GM23248 (cell line): ENCODE results near the gene RPN2.

Source experiments
- EZH2 ChIP-seq: fragments of 200-600 bp; sonication (generic); IDR thresholded peaks from 2 replicates; pipeline ENCODE4 v1.6.1; 2018; ENCODE audit warnings: antibody characterized with exemption, mild to moderate bottlenecking; ENCODE audit not compliant: insufficient read depth, poor library complexity, severe bottlenecking
- EZH2phosphoT487 ChIP-seq: fragments of 200-600 bp; sonication (generic); IDR thresholded peaks from 2 replicates; pipeline ENCODE4 v1.6.1; 2018; ENCODE audit warnings: antibody characterized with exemption, moderate library complexity, mild to moderate bottlenecking, low read depth; ENCODE audit not compliant: insufficient read depth

DNA sequence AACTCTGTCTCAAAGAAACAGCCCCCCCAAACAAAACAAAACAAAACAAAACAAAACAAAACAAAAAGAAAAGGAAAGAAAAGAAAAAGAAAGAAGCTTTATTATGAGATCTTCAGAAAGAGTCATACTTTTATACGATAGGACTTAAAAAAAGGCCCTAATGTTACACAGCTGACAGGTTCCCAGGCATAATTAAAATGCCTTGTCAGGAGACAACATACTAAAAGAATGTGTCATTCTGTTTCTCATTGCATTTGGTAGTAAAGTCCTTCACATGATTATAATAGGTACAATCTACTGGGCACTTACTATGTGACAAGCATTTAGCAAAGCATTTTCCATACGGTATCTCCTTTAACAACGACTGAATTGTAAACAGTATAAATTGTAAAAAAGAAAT is 36.4 kb upstream of the RPN2 start:
- no peak for TF ChIP-seq EZH2
- TF ChIP-seq EZH2phosphoT487: no peak
